IPS-15b (cell line): ENCODE measurements around the gene MSLN.
A peak's percentile ranks its signal among the peaks of the same experiment; 100 is the strongest.

Experiments used
- H3K27me3 ChIP-seq: one replicate; pipeline ENCODE4 v1.6.1; 2013; ENCODE audit warnings: low read length; ENCODE audit not compliant: control insufficient read depth, insufficient read depth
- H3K36me3 ChIP-seq: one replicate; pipeline ENCODE4 v1.6.1; 2013; ENCODE audit warnings: low read length; ENCODE audit not compliant: control insufficient read depth, insufficient read depth
- H3K4me1 ChIP-seq: one replicate; pipeline ENCODE4 v1.6.1; 2013; ENCODE audit warnings: mild to moderate bottlenecking, low read length; ENCODE audit not compliant: control insufficient read depth, insufficient read depth
- H3K4me3 ChIP-seq: one replicate; pipeline ENCODE4 v1.5.1; 2013; ENCODE audit warnings: low read depth, low read length
- H3K9ac ChIP-seq: one replicate; pipeline ENCODE4 v1.6.1; 2013; ENCODE audit warnings: low read depth, mild to moderate bottlenecking, low read length
- H3K9me3 ChIP-seq: one replicate; pipeline ENCODE4 v1.6.1; 2013; ENCODE audit warnings: mild to moderate bottlenecking, low read length; ENCODE audit not compliant: control insufficient read depth, insufficient read depth

The MSLN gene

DNA sequence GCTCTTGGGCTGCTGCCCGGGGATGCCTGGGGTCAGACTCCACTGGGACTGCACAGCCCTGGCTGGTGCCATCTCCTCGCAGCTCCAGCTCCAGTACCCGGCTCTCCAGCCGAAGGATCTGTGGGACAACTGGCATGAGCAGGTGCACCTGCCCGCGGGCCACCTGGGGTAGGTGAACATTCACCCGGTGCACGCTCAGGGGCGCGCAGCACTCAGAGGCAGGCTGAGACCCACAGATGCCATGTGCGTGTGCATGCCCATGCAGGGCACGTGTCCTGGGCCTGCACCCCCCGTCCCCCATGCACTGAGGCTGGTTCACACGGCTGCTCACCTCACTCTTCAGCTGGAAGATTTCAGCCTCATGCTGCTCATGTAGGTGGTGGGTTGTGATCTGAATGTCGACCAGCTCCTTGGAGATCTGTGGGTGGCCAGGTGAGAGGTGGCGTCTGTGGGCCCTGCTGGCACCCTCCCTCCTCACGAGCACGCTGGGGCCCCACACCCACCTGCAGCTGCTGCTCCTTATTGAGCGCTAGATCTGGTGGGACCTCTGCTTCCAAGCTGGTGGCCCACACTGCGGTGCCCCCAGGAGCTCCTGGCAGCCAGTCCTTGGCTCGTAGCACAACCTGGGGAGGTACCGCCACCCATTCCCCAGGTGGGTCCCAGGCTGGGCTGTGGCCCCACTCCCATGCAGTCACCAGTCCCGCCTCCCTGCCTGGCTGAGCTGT, 34.9 kb upstream of the MSLN start:
- H3K4me1 ChIP-seq: peaks cover 2% of the 10 kb centered on the region
- no peak overlapping the region for H3K9ac ChIP-seq
- peaks cover 8% of the 10 kb centered on the region for H3K27me3 ChIP-seq
- H3K4me3 ChIP-seq: peak overlapping the region; percentile 61
- no peaks in the 10 kb centered on the region for H3K9me3 ChIP-seq
- peaks cover 11% of the 10 kb centered on the region for H3K36me3 ChIP-seq

DNA sequence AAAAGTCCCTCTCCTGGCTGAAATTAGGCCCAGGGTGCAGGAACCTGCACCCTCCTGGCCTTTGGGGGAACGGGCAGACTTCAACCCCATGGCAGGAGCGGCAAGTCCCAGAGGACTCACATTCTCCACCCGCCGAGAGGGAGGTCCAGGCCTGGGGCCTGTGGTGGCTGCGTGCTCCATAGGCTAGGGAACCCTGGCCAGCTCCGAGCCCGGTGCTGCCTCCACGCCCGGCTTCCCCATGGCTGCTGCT, 34.4 kb upstream of the MSLN start:
- peak overlapping the region; percentile 54 for H3K9ac ChIP-seq
- H3K4me1 ChIP-seq: peaks cover 2% of the 10 kb centered on the region
- H3K4me3 ChIP-seq: peak overlapping the region; percentile 61

DNA sequence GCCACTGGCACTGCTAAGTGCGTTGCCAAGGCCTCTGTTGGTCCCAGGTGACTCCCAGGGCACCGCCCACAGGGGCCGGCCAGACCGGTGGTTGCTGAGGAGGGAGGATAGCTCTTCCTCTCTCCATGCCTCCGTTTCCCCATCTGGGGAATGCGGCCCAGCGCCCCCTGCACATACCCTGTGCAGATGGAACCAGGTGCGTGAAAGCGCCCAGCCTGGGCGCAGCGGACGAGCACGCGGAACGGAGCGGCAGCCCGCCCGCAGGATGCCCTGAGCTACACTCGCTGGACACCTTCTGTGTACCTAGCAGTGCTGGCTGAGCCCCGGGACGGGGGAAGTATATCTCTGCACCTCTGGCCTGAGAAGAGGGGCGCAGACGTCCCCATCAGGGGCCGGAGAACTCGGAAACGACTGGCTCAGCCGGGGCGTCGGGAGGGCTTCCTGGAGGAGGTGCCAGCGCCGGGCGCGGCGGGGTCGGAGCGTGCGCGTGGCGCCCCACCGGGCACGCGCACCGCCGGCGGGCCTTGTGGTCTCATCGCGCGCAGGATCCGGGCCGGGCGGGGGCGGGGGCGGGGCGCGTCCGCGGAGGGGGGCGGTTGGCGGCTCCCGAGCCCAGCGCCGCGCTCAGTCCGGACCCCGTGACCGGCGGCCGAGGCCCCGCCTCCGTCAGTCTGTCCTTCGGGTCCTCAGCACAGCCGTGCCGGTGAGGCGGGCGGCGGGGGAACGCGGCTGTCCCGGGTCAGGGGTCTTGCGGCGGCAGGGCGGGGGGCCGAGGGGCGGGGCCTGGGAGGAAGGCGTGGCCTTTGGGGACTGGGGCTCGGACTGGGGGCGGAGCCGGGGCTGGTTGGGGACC, 33.9 kb upstream of the MSLN start, which contains the start of the genes CCDC78 and HAGHL:
CCDC78 (minus strand) TSS at position 6 of the 853 bp plus-strand sequence. CDS start 76 bp downstream, outside the sequence.
HAGHL (plus strand) TSS at position 669 of the 853 bp plus-strand sequence. CDS start 404 bp downstream, outside the sequence.
- peak within 1 kb of the TSS; percentile 68 for H3K4me3 ChIP-seq
- H3K4me1 ChIP-seq: peaks cover 2% of the 10 kb centered on the region
- H3K36me3 ChIP-seq: peaks cover 15% of the 10 kb centered on the region
- peak within 1 kb of the TSS; percentile 54 for H3K9ac ChIP-seq
- no peaks in the 10 kb centered on the region for H3K9me3 ChIP-seq
- peaks cover 8% of the 10 kb centered on the region for H3K27me3 ChIP-seq

More for the DNA sequence above, 34.4 kb upstream of the MSLN start:
- Histone ChIP-seq H3K9me3 (no peaks in the 10 kb centered on the region), H3K36me3 (peaks cover 14% of the 10 kb centered on the region), H3K27me3 (peaks cover 8% of the 10 kb centered on the region)

DNA sequence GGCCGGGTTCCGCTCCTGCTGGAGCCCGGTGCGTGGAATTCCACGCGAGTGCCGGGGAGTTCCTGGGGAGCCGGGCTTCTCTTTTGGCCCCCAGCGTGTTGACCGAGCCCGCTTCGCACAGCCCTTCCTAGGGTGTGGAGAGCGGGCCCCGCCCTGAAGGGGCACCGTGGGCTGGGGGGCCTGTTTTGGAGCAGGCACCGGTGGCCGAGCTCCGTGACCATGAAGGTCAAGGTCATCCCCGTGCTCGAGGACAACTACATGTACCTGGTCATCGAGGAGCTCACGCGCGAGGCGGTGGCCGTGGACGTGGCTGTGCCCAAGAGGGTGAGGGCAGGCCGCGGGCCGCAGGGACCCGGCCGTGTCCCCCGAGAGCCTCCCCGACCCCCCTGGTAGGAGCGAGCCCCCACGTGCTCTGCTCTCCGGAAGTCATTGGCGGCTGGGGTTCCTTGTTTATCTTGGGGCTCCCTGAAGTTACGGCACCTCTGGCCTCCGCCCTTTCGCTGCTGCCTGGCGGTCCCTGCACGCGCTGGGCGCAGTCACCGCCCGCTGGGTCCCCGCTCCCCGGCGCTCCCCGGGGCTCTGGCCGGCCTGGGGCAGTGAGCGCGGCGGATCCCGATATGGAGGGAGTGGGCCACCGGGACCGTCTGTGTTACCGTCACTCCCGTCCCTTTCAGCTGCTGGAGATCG, 33.1 kb upstream of the MSLN start:
- Histone ChIP-seq H3K4me1 (peaks cover 2% of the 10 kb centered on the region), H3K9ac (peak overlapping the region; percentile 26), H3K4me3 (peak overlapping the region; percentile 68), H3K27me3 (peaks cover 8% of the 10 kb centered on the region), H3K36me3 (peaks cover 14% of the 10 kb centered on the region), H3K9me3 (no peaks in the 10 kb centered on the region)

DNA sequence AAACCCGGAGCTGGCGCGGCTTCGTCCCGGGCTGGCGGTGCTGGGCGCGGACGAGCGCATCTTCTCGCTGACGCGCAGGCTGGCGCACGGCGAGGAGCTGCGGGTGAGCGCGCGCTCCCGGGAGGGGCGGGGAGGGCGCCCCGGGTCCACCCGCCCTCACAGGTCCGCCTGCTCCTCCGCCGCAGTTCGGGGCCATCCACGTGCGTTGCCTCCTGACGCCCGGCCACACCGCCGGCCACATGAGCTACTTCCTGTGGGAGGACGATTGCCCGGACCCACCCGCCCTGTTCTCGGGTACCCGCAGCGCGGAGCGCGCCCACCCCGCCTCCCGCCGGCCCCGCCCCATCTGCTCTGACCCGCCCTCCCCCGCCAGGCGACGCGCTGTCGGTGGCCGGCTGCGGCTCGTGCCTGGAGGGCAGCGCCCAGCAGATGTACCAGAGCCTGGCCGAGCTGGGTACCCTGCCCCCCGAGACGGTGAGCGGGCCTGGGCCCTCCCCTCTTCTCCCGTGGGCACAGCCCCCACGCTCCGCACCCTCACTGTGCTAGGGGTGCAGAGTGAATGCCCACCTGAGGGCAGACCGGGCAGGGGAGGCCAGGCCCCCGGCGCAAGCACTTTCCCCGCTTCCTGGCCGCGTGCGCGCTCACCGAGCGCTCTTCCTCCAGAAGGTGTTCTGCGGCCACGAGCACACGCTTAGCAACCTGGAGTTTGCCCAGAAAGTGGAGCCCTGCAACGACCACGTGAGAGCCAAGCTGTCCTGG, 32.2 kb upstream of the MSLN start:
- Histone ChIP-seq H3K4me1 (peaks cover 2% of the 10 kb centered on the region), H3K9me3 (no peaks in the 10 kb centered on the region), H3K27me3 (peaks cover 8% of the 10 kb centered on the region), H3K9ac (peak overlapping the region; percentile 24), H3K4me3 (peak overlapping the region; percentile 58), H3K36me3 (peaks cover 14% of the 10 kb centered on the region)

DNA sequence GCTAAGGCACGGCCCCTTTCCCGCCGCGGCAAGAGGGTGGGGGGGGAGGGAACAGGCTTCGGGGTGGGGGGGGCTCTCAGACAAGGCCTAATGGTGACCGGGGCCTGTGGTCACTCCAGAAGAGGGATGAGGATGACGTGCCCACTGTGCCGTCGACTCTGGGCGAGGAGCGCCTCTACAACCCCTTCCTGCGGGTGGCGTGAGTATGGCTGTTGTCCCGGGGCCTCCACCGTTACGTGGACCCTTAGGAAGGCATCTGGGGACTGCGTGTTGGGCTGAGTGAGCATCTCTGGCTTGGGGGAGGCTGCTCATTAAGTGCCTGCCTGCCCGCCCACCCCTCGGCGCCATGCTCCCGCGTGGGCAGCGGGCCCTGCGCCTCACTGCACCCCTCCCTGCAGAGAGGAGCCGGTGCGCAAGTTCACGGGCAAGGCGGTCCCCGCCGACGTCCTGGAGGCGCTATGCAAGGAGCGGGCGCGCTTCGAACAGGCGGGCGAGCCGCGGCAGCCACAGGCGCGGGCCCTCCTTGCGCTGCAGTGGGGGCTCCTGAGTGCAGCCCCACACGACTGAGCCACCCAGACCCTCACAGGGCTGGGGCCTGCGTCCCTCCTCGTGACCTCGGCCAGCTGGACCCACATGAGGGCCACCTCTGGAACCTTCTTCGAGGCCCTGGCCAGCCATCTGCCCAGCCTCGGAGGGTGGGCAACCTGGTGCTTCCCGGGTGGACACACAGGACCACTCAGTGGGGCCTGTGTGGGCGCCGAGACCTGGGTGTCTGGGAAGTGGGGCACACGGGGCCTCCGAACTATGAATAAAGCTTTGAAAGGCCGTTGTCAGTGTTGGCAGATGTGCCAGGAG, 31.4 kb upstream of the MSLN start:
- peak overlapping the region; percentile 24 for H3K9ac ChIP-seq
- peaks cover 2% of the 10 kb centered on the region for H3K4me1 ChIP-seq
- H3K9me3 ChIP-seq: no peaks in the 10 kb centered on the region
- H3K36me3 ChIP-seq: peaks cover 19% of the 10 kb centered on the region
- H3K27me3 ChIP-seq: peaks cover 8% of the 10 kb centered on the region
- H3K4me3 ChIP-seq: peak overlapping the region; percentile 58

DNA sequence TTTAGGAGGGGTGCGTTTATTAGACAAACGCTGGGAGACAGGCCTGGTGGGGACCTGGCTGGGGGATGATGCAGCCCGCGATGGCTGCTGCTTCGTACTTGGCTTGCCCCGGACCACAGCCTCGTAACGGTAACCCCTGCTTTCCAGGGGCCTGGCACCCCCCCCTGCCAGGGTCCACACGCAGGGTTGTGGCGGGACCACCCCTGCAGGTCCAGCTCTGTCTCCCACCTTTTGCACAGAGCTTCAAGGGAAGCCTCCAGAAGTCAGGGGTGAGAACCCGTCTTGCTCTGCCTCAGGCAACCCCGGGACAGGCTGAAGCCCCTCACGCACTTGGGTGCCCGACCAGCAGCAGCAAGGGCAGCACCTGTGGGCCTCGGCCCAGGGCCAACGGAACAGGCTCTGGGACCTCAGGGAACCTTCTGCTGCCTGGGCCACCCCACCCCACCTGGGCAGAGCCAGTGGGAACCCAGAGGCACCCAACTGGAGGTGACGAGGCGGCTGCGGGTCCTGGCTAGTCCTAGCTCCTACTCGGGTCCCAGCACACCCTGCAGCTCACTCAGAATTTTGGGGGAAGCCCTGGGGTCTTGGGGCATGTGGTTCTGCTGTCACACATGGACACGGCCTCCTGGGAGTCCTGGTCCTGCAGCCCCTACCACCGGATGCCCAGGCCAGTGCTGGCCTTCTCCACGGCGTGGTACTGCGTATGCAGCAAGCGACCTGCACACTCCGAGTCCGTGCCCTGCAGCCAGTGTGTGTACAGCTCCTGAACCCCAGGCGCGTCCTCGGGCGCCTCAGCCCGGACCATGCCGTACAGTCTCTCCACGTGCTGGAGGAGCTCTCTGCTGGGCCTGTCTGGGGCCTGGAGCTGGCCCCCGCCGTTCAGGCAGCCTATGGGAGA, 30.5 kb upstream of the MSLN start:
- peaks cover 8% of the 10 kb centered on the region for H3K27me3 ChIP-seq
- no peak overlapping the region for H3K9ac ChIP-seq
- H3K9me3 ChIP-seq: no peaks in the 10 kb centered on the region
- H3K4me1 ChIP-seq: peaks cover 2% of the 10 kb centered on the region
- no peak overlapping the region for H3K4me3 ChIP-seq
- peaks cover 28% of the 10 kb centered on the region for H3K36me3 ChIP-seq

DNA sequence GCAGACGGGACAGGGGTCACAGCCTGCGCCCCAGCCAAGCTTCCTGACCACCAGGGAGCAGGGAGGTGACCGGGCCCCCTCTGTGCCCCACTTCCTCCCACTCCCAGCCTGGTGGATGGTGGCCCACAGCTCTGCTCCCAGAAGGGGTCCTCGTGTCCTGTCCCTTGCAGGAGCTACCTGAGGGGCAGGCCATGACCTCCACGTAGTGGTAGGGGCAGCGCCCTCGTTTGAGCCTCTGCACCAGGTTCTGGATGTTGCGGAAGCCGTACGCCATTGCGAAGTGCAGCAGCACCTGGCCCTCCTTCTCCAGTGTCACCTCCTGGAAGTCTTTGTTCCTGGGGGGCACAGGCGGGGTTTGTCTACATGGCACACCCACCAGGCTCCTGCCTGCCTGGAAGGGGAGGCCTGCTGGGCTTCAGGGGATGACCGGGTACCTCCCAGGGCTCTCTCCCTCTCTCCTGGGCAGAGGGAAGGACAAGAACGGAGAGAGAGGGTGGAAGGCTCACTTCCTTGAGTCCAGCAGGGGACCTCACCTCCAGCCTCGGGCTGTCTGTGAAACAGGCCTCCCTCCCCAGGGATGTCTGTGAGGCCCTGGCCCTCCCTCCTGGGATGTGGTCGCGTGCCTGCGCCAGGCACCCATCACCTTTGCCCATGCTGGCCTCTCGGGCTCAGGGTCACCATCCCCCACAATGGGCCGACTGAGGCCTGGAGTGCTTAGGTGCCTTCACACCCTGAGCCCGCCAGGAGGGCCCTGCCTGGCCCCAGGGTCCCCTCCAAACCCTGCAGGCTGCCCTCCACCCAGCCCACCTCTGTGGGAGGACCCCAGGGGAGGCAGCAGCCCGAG, 29.6 kb upstream of the MSLN start:
- Histone ChIP-seq H3K27me3 (peaks cover 3% of the 10 kb centered on the region), H3K36me3 (peaks cover 35% of the 10 kb centered on the region), H3K9me3 (no peaks in the 10 kb centered on the region), H3K9ac (no peak overlapping the region), H3K4me1 (peaks cover 2% of the 10 kb centered on the region), H3K4me3 (no peak overlapping the region)

DNA sequence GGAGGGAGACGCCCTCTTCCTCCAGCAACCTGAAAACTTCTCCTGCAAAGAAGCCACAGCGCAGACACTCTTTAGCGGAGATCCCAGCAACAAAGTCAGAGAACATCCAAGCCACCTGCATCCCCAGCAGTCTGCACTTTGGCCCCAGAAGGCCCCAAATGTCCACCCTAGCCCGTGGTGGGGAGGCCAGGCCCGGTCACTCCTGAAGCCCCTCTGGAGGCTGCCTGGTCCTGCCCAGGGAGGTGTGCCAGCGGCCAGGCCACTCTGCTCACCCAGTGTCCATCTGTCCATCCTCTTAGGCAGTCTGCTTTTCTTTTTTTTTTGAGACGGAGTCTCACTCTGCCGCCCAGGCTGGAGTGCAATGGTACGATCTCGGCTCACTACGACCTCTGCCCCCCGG, 28.2 kb upstream of the MSLN start:
- H3K36me3 ChIP-seq: peaks cover 41% of the 10 kb centered on the region
- H3K27me3 ChIP-seq: no peaks in the 10 kb centered on the region
- H3K4me3 ChIP-seq: no peak overlapping the region
- H3K4me1 ChIP-seq: no peaks in the 10 kb centered on the region
- H3K9me3 ChIP-seq: no peaks in the 10 kb centered on the region
- no peak overlapping the region for H3K9ac ChIP-seq
